Tibial nerve (tissue), 4 donors: ENCODE results near the gene TLR9. TPM values are rescaled to one million over a fixed set of nuclear protein-coding genes. Genes with fewer than 3 reads are reported as not detected.

Experiments
- DNase-seq, 2 donors: peaks; one replicate each; pipeline ENCODE4 v3.0.0-alpha.2; 2019; ENCODE audit warnings: low spot score in 2 of 2
- H3K27ac ChIP-seq, 4 donors: fragments of 200-600 bp; sonication (generic) in 3 of 4; one replicate each; pipeline ENCODE4 v1.5.1; 2017 to 2019; ENCODE audit warnings: mild to moderate bottlenecking in 1 of 4
- H3K27me3 ChIP-seq, 2 donors: fragments of 200-600 bp; sonication (generic) in 1 of 2; one replicate each; pipeline versions ENCODE4 v1.5.1 to v1.6.0; 2017 to 2019
- H3K36me3 ChIP-seq, 3 donors: fragments of 200-600 bp; sonication (generic); one replicate each; pipeline ENCODE4 v1.5.1; 2018 to 2019
- H3K4me1 ChIP-seq, 4 donors: fragments of 200-600 bp; sonication (generic) in 3 of 4; one replicate each; pipeline ENCODE4 v1.5.1; 2017 to 2019
- H3K4me3 ChIP-seq, 4 donors: fragments of 200-600 bp; sonication (generic) in 3 of 4; one replicate each; pipeline ENCODE4 v1.5.1; 2017 to 2019; ENCODE audit warnings: mild to moderate bottlenecking in 1 of 4, moderate library complexity in 1 of 4
- H3K9me3 ChIP-seq, 4 donors: fragments of 200-600 bp; sonication (generic) in 3 of 4; one replicate each; pipeline ENCODE4 v1.5.1; 2017 to 2019
- CTCF ChIP-seq, 5 experiments: fragments of 200-600 bp in 3 of 5; fragments of 450-650 bp in 2 of 5; sonication (generic) in 3 of 5; IDR thresholded peaks; one replicate each; pipeline ENCODE4 v1.5.1; 2016 to 2019; ENCODE audit warnings: antibody characterized with exemption in 5 of 5, mild to moderate bottlenecking in 3 of 5, moderate library complexity in 2 of 5
- EP300 ChIP-seq, 2 donors: sonication (generic); formaldehyde crosslinking; IDR thresholded peaks; one replicate each; pipeline ENCODE4 v1.6.1; 2017; ENCODE audit warnings: antibody characterized with exemption in 2 of 2, mild to moderate bottlenecking in 1 of 2
- POLR2A ChIP-seq, 2 donors: fragments of 450-650 bp; IDR thresholded peaks; one replicate each; pipeline ENCODE4 v1.6.1; 2017; ENCODE audit warnings: antibody characterized with exemption in 2 of 2, mild to moderate bottlenecking in 2 of 2, moderate library complexity in 2 of 2
- WGBS, 2 donors: methylation state at CpG; one replicate each; pipeline ENCODE4 v1.1.5; 2018; 5-methylcytosine and 5-hydroxymethylcytosine counted together
- total RNA-seq, 4 donors: library from RNA; depleted of rRNA; stranded (reverse); fragments of >200 nt; gene quantifications; one replicate each; pipeline ENCODE4 v1.1.0, GENCODE V29; 2016

The TLR9 gene
- total RNA-seq, 4 donors from 2014 or later, result 0.30 to 0.39 TPM; not detected in 2

- TF ChIP-seq CTCF (IDR thresholded peaks at IDR 0.05) (no peak), EP300 (IDR thresholded peaks at IDR 0.05) (no peak), POLR2A (IDR thresholded peaks at IDR 0.05) (no peak)
- Histone ChIP-seq H3K4me3 (no peak overlapping the region), H3K4me1 (peaks cover 0 to 63% (median 24%) of the 10 kb centered on the region in 4 donors), H3K36me3 (peaks cover 0 to 71% (median 25%) of the 10 kb centered on the region in 3 donors), H3K27ac (peak overlapping the region in 1 of 4 donors; percentile 20), H3K9me3 (no peaks in the 10 kb centered on the region), H3K27me3 (no peaks in the 10 kb centered on the region)
- no peak for DNase-seq
- WGBS, 2 donors, result 85 to 94% methylated on average over 5 of the region's 5 CpGs
Observed at GRCh38 chr3:52233108-52233591, 7.7 kb upstream of the TLR9 start.

GRCh38 chr3:52232279-52233107 is 7.0 kb upstream of the TLR9 start:
- no peak for TF ChIP-seq CTCF (IDR thresholded peaks at IDR 0.05)
- TF ChIP-seq POLR2A (IDR thresholded peaks at IDR 0.05), result no peak
- no peak for TF ChIP-seq EP300 (IDR thresholded peaks at IDR 0.05)
- no peak for DNase-seq
- peak overlapping the region in 1 of 4 donors; percentile 20 for H3K27ac ChIP-seq
- no peak overlapping the region for H3K4me3 ChIP-seq
- no peaks in the 10 kb centered on the region for H3K27me3 ChIP-seq
- no peaks in the 10 kb centered on the region for H3K9me3 ChIP-seq
- WGBS, 2 donors, result 75 to 79% methylated on average over 27 to 28 of the region's 28 CpGs
- peaks cover 0 to 77% (median 25%) of the 10 kb centered on the region in 3 donors for H3K36me3 ChIP-seq
- peaks cover 0 to 57% (median 18%) of the 10 kb centered on the region in 4 donors for H3K4me1 ChIP-seq

- Histone ChIP-seq H3K4me1 (peaks cover 0 to 49% (median 10%) of the 10 kb centered on the region in 4 donors), H3K36me3 (peaks cover 0 to 84% (median 25%) of the 10 kb centered on the region in 3 donors), H3K9me3 (no peaks in the 10 kb centered on the region), H3K27ac (peak overlapping the region in 1 of 4 donors; percentile 5), H3K27me3 (no peaks in the 10 kb centered on the region), H3K4me3 (no peak overlapping the region)
- WGBS, 2 donors, result 65 to 68% methylated on average over 22 to 30 of the region's 34 CpGs
- DNase-seq, result peak; percentile 45 to 60
- TF ChIP-seq EP300 (IDR thresholded peaks at IDR 0.05), result peak in 1 of 2 donors; percentile 17
- TF ChIP-seq CTCF (IDR thresholded peaks at IDR 0.05), result peak; percentile 73 to 92 (median 90)
- TF ChIP-seq POLR2A (IDR thresholded peaks at IDR 0.05), result no peak
Observed at GRCh38 chr3:52231502-52232278, 6.2 kb upstream of the TLR9 start.

- H3K4me3 ChIP-seq, result no peak overlapping the region
- 79 to 91% methylated on average over 16 of the region's 16 CpGs for WGBS, 2 donors
- H3K27me3 ChIP-seq, result no peaks in the 10 kb centered on the region
- no peak for DNase-seq
- H3K27ac ChIP-seq, result no peak overlapping the region
- H3K4me1 ChIP-seq, result peaks cover 0 to 42% (median 8%) of the 10 kb centered on the region in 4 donors
- no peaks in the 10 kb centered on the region for H3K9me3 ChIP-seq
- TF ChIP-seq EP300 (IDR thresholded peaks at IDR 0.05) (no peak), POLR2A (IDR thresholded peaks at IDR 0.05) (no peak), CTCF (IDR thresholded peaks at IDR 0.05) (no peak)
- H3K36me3 ChIP-seq, result peaks cover 0 to 84% (median 25%) of the 10 kb centered on the region in 3 donors
Observed at GRCh38 chr3:52230889-52231499, 5.5 kb upstream of the TLR9 start.
